ENCODE results near the gene DDX59. TPM values are rescaled to one million over a fixed set of nuclear protein-coding genes. Genes with fewer than 3 reads are reported as not detected.

Gene DDX59
- total RNA-seq, 2 experiments from 2014 or later: 24.6 to 28.7 TPM

- H3K9me3 ChIP-seq (ENCODE audit: low read length): no peaks in the 10 kb centered on the region
- ChIA-PET CTCF (ENCODE audit: unreplicated experiment) (no interaction called here), POLR2A (interaction anchor here (0.7 to 1.3 kb wide), 2 partner anchors 8 to 53 kb away, joined by 3 to 4 read pairs; no protein-coding TSS in a partner anchor)
- H3K79me2 ChIP-seq (ENCODE audit: insufficient read depth, low read depth, low read length): no peaks in the 10 kb centered on the region
- H3K27ac ChIP-seq (ENCODE audit: low read depth, low read length, poor library complexity, severe bottlenecking): no peak overlapping the region
- intact Hi-C loops (cut with micrococcal nuclease; ENCODE audit: unreplicated experiment): no loop called here
- TF ChIP-seq CTCF (conservative IDR thresholded peaks at IDR 0.05; ENCODE audit: low read length) (no peak), EZH2phosphoT487 (IDR thresholded peaks at IDR 0.05; ENCODE audit: borderline replicate concordance, low read depth, low read length) (no peak)
- no peak overlapping the region for H2AFZ ChIP-seq (ENCODE audit: low read length)
- H3K4me1 ChIP-seq (ENCODE audit: insufficient read depth, low read length, poor library complexity, severe bottlenecking): no peaks in the 10 kb centered on the region
- H4K20me1 ChIP-seq (ENCODE audit: insufficient read depth, low read length): no peaks in the 10 kb centered on the region
- no TSS peak for BruUV-seq (replicated peaks)
- no peaks in the 10 kb centered on the region for H3K36me3 ChIP-seq (ENCODE audit: insufficient read depth, low read length)
- no peak for DNase-seq (ENCODE audit: low spot score)
- H3K4me2 ChIP-seq (ENCODE audit: low read length): no peak overlapping the region
- H3K9me2 ChIP-seq (ENCODE audit: insufficient read depth, low read length): no peaks in the 10 kb centered on the region
- no peak overlapping the region for H3K4me3 ChIP-seq (ENCODE audit: low read depth, low read length, poor library complexity, severe bottlenecking)
These were observed 7.1 kb upstream of the DDX59 start for GRCh38 chr1:200676829-200677228.

- Histone ChIP-seq H3K9me2 (ENCODE audit: insufficient read depth, low read length) (no peaks in the 10 kb centered on the region), H3K4me3 (ENCODE audit: low read depth, low read length, poor library complexity, severe bottlenecking) (no peak overlapping the region), H3K4me1 (ENCODE audit: insufficient read depth, low read length, poor library complexity, severe bottlenecking) (peaks cover 10% of the 10 kb centered on the region), H3K4me2 (ENCODE audit: low read length) (no peak overlapping the region), H3K79me2 (ENCODE audit: insufficient read depth, low read depth, low read length) (peaks cover 10% of the 10 kb centered on the region; the same call in 1 of the 2 replicates), H2AFZ (ENCODE audit: low read length) (no peak overlapping the region), H4K20me1 (ENCODE audit: insufficient read depth, low read length) (no peaks in the 10 kb centered on the region), H3K27ac (ENCODE audit: low read depth, low read length, poor library complexity, severe bottlenecking) (no peak overlapping the region), H3K9me3 (ENCODE audit: low read length) (no peaks in the 10 kb centered on the region), H3K36me3 (ENCODE audit: insufficient read depth, low read length) (no peaks in the 10 kb centered on the region)
- TF ChIP-seq CTCF (conservative IDR thresholded peaks at IDR 0.05; ENCODE audit: low read length) (no peak), EZH2phosphoT487 (IDR thresholded peaks at IDR 0.05; ENCODE audit: borderline replicate concordance, low read depth, low read length) (no peak)
- ChIA-PET POLR2A (interaction anchor here (1.3 kb wide), 1 partner anchor 9 kb away, joined by 3 read pairs; no protein-coding TSS in a partner anchor), CTCF (ENCODE audit: unreplicated experiment) (no interaction called here)
- intact Hi-C loops (cut with micrococcal nuclease; ENCODE audit: unreplicated experiment): no loop called here
- no peak for DNase-seq (ENCODE audit: low spot score)
- no TSS peak for BruUV-seq (replicated peaks)
These were observed 5.8 kb upstream of the DDX59 start for GRCh38 chr1:200675588-200675852.

- CTCF ChIA-PET (ENCODE audit: unreplicated experiment): no interaction called here
- no peak overlapping the region for H2AFZ ChIP-seq (ENCODE audit: low read length)
- no peak for DNase-seq (ENCODE audit: low spot score)
- H3K27ac ChIP-seq (ENCODE audit: low read depth, low read length, poor library complexity, severe bottlenecking): no peak overlapping the region
- H3K79me2 ChIP-seq (ENCODE audit: insufficient read depth, low read depth, low read length): peaks cover 14% of the 10 kb centered on the region; the same call in 1 of the 2 replicates
- H3K9me3 ChIP-seq (ENCODE audit: low read length): no peaks in the 10 kb centered on the region
- H3K4me1 ChIP-seq (ENCODE audit: insufficient read depth, low read length, poor library complexity, severe bottlenecking): peaks cover 11% of the 10 kb centered on the region
- POLR2A ChIA-PET: interaction anchor here (0.6 to 0.7 kb wide), 2 partner anchors 57 to 114 kb away, joined by 3 to 5 read pairs; no protein-coding TSS in a partner anchor
- intact Hi-C loops (cut with micrococcal nuclease; ENCODE audit: unreplicated experiment): no loop called here
- H4K20me1 ChIP-seq (ENCODE audit: insufficient read depth, low read length): no peaks in the 10 kb centered on the region
- H3K9me2 ChIP-seq (ENCODE audit: insufficient read depth, low read length): no peaks in the 10 kb centered on the region
- no peaks in the 10 kb centered on the region for H3K36me3 ChIP-seq (ENCODE audit: insufficient read depth, low read length)
- no TSS peak for BruUV-seq (replicated peaks)
- TF ChIP-seq CTCF (conservative IDR thresholded peaks at IDR 0.05; ENCODE audit: low read length) (no peak), EZH2phosphoT487 (IDR thresholded peaks at IDR 0.05; ENCODE audit: borderline replicate concordance, low read depth, low read length) (no peak)
- no peak overlapping the region for H3K4me3 ChIP-seq (ENCODE audit: low read depth, low read length, poor library complexity, severe bottlenecking)
- no peak overlapping the region for H3K4me2 ChIP-seq (ENCODE audit: low read length)
These were observed 5.3 kb upstream of the DDX59 start for GRCh38 chr1:200674838-200675587.
